ENCODE results near the gene GMNC. TPM values are rescaled to one million over a fixed set of nuclear protein-coding genes. Genes with fewer than 3 reads are reported as not detected.
A peak's percentile ranks its signal among the peaks of the same experiment; 100 is the strongest.

Gene GMNC
- total RNA-seq, 1 donor from 2014 or later, result 2.8 TPM

DNA sequence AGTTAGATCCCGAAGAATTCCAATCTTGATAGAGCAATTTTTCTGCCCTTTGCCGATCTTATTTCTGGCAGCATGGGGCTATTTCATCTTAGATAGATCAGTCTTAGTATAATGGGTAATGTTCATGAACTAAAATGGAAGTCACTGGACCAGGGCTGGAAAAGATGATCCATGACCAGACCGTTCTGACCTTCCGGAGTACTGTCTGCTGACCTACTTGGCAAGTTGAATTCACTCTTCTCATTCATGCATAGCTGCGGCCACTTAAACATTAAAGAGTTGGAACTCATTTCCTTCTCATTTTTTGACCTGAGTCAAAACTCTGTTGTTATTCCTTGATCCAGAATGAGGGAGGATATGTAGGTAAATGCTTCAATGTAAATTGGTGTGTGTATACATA, 32.5 kb downstream of the GMNC start:
- Mint-ChIP-seq H3K27ac (ENCODE audit: unreplicated experiment) (no peak overlapping the region), H3K4me3 (ENCODE audit: unreplicated experiment) (no peak overlapping the region), H3K9me3 (ENCODE audit: unreplicated experiment) (peaks cover 1% of the 10 kb centered on the region), H3K27me3 (ENCODE audit: unreplicated experiment) (peaks cover 38% of the 10 kb centered on the region), H3K36me3 (ENCODE audit: unreplicated experiment) (no peaks in the 10 kb centered on the region), H3K4me1 (ENCODE audit: unreplicated experiment) (no peaks in the 10 kb centered on the region)
- TF ChIP-seq, protein P1, sequence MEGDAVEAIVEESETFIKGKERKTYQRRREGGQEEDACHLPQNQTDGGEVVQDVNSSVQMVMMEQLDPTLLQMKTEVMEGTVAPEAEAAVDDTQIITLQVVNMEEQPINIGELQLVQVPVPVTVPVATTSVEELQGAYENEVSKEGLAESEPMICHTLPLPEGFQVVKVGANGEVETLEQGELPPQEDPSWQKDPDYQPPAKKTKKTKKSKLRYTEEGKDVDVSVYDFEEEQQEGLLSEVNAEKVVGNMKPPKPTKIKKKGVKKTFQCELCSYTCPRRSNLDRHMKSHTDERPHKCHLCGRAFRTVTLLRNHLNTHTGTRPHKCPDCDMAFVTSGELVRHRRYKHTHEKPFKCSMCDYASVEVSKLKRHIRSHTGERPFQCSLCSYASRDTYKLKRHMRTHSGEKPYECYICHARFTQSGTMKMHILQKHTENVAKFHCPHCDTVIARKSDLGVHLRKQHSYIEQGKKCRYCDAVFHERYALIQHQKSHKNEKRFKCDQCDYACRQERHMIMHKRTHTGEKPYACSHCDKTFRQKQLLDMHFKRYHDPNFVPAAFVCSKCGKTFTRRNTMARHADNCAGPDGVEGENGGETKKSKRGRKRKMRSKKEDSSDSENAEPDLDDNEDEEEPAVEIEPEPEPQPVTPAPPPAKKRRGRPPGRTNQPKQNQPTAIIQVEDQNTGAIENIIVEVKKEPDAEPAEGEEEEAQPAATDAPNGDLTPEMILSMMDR (IDR thresholded peaks at IDR 0.05), result no peak
- DNase-seq (ENCODE audit: extremely low spot score, unreplicated experiment), result no peak

DNA sequence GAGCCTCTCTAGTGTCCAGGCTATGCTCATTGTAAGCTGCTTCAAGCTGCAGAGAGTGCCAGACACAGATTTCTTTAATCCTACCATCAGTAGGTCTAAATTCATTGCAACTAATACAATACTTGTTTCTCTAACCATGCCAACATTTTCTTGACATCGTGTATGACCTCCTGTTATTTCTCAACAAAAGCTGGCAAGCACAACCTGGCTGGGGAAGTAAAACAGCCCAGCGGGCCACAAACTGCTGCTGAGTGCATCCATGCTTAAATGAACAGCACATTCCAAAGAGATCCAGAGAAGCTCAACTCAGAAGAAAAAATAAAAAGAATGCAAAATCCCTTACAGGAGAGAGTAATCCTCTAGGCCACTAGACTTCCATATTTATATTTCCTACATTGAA, 36.5 kb downstream of the GMNC start:
- TF ChIP-seq, protein P1 (IDR thresholded peaks at IDR 0.05), result no peak
- DNase-seq (ENCODE audit: extremely low spot score, unreplicated experiment), result no peak
- no peak overlapping the region for H3K27ac Mint-ChIP-seq (ENCODE audit: unreplicated experiment)
- H3K4me3 Mint-ChIP-seq (ENCODE audit: unreplicated experiment), result no peak overlapping the region
- H3K36me3 Mint-ChIP-seq (ENCODE audit: unreplicated experiment), result no peaks in the 10 kb centered on the region
- H3K9me3 Mint-ChIP-seq (ENCODE audit: unreplicated experiment), result peaks cover 8% of the 10 kb centered on the region
- H3K4me1 Mint-ChIP-seq (ENCODE audit: unreplicated experiment), result no peaks in the 10 kb centered on the region
- H3K27me3 Mint-ChIP-seq (ENCODE audit: unreplicated experiment), result peaks cover 36% of the 10 kb centered on the region

DNA sequence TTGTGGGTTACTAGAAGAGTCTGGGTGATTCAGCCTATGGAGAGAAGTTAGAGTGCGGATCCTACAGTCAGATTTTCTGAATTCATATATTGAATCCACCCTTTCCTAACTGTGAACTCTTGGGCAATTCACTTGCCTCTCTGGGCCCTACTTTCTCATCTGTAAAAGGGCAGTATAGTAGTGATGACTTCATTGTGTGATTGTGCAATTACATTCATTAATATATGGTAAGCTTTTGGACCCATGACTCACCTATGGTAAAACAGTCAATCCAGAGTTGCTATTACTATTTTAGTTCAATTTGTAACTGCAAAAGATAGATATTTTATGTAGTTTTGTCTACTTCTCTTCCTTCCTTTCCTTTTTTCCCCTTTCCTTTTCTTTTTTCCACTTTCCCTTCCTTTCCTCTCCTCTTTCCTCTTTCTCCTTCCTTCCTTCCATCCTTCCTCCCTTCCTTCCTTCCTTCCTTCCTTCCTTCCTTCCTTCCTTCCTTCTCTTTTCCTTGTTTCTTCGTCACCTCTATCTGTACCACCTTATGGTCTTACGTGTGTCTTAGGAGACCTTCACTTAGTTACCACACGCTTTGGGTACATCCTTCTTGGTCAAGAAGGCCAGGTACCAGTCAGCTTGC, 37.0 kb downstream of the GMNC start:
- Mint-ChIP-seq H3K27me3 (ENCODE audit: unreplicated experiment) (peaks cover 32% of the 10 kb centered on the region), H3K4me3 (ENCODE audit: unreplicated experiment) (no peak overlapping the region), H3K27ac (ENCODE audit: unreplicated experiment) (no peak overlapping the region), H3K4me1 (ENCODE audit: unreplicated experiment) (no peaks in the 10 kb centered on the region), H3K9me3 (ENCODE audit: unreplicated experiment) (peaks cover 8% of the 10 kb centered on the region), H3K36me3 (ENCODE audit: unreplicated experiment) (no peaks in the 10 kb centered on the region)
- TF ChIP-seq, protein P1 (IDR thresholded peaks at IDR 0.05), result no peak
- DNase-seq (ENCODE audit: extremely low spot score, unreplicated experiment), result no peak

DNA sequence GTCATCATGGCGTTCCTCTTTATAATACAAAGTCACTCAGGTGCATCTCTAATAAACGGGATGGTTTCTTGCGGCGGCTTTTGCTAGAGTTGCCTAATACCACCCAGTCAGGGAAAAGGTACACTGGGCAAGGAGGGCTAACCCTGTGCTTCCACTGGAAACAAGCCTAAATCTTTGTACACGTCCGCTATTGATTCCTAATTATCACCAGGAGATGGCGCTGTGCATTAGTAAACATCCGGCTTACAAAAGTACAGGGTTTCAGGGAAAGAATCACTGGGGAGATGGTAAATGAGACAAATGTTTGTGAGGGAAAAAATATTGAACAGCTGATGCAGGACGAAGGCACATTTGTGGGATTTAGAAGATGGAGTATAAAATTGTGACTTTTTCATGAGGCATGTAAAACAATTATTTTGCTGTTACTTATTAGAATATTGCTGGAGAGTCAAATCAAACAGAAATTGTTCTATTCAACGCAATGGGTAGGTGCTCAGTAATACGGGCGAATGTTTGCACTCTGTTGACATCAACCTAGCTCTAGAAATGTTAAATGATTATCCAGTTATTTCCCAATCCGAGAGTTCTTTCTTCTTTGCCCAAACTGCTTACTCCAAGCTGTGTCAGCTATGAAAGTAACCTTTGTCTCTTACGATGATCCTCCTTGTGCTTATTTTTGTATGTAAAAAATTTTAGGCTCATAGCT, 50.6 kb downstream of the GMNC start:
- no peak overlapping the region for H3K27ac Mint-ChIP-seq (ENCODE audit: unreplicated experiment)
- H3K9me3 Mint-ChIP-seq (ENCODE audit: unreplicated experiment), result peaks cover 3% of the 10 kb centered on the region
- H3K4me3 Mint-ChIP-seq (ENCODE audit: unreplicated experiment), result no peak overlapping the region
- DNase-seq (ENCODE audit: extremely low spot score, unreplicated experiment), result no peak
- no peaks in the 10 kb centered on the region for H3K4me1 Mint-ChIP-seq (ENCODE audit: unreplicated experiment)
- TF ChIP-seq, protein P1 (IDR thresholded peaks at IDR 0.05), result peak; percentile 63
- peaks cover 56% of the 10 kb centered on the region for H3K27me3 Mint-ChIP-seq (ENCODE audit: unreplicated experiment)
- no peaks in the 10 kb centered on the region for H3K36me3 Mint-ChIP-seq (ENCODE audit: unreplicated experiment)

DNA sequence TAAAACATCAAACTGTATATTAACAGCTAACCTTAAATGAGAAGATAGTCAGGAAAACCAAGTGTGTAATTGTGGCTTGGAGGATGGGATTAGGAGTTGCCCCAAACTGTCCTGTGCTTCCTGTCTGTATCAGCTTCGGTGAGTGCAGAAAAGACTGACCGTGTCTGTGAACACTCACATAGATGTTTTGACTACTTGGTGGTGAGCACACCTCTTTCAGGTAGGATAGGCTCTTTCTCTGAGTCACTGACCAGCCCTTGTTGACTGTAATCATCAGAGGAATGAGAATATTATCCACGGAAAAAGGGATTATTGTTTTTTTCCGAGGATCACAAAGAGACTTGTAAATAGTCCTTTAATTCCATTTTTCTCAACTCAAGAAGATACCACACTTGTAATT, 51.5 kb downstream of the GMNC start:
- H3K36me3 Mint-ChIP-seq (ENCODE audit: unreplicated experiment), result no peaks in the 10 kb centered on the region
- H3K27me3 Mint-ChIP-seq (ENCODE audit: unreplicated experiment), result peaks cover 46% of the 10 kb centered on the region
- no peak overlapping the region for H3K27ac Mint-ChIP-seq (ENCODE audit: unreplicated experiment)
- TF ChIP-seq, protein P1 (IDR thresholded peaks at IDR 0.05), result no peak
- H3K4me1 Mint-ChIP-seq (ENCODE audit: unreplicated experiment), result no peaks in the 10 kb centered on the region
- H3K4me3 Mint-ChIP-seq (ENCODE audit: unreplicated experiment), result no peak overlapping the region
- H3K9me3 Mint-ChIP-seq (ENCODE audit: unreplicated experiment), result no peaks in the 10 kb centered on the region
- DNase-seq (ENCODE audit: extremely low spot score, unreplicated experiment), result no peak
